HL-60 (cell line): Measurements from ENCODE around the gene HEMK1.

Experiments
- POLR2AphosphoS5 ChIP-seq: IDR thresholded peaks from 2 replicates; pipeline ENCODE4 v1.6.1; 2012; ENCODE audit warnings: low read depth
- TF ChIP-seq, protein P1 (sequence below): IDR thresholded peaks from one replicate; pipeline ENCODE4 v1.5.1; 2011; ENCODE audit warnings: low read length, control low read depth, inconsistent platforms; ENCODE audit not compliant: insufficient read depth

DNA sequence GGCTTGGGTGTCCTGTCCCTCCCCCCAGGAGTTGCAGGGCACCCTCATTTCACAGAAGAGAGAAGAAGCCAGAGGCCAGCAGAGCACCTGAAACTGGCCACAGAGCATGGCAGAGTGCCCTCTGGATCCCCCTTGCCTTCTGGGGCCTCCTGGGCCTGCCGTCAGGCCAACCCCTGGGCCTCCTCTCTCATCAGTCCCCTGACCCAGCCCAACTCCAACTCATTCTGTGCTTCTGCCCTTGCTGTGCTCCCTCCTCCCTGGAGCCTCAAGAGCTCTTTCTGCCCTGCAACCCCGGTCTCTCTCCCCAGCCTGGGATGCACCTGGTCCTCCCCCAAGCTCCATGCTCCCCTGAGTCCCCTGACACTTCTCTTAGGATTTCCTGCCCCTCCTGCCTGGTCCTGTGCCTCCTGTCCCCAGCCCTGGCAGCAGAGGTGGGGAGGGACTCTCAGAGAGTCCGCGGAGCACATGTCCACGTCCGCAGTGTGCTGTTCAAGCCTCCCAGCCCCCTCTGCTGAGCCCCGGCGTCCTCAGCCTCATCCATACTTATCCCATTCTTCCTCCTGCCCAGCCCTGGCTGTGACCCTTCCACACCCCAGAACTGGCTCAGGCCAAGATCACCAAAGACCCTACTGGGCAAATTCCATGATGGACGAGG is 35.4 kb upstream of the HEMK1 start:
- TF ChIP-seq, protein P1, sequence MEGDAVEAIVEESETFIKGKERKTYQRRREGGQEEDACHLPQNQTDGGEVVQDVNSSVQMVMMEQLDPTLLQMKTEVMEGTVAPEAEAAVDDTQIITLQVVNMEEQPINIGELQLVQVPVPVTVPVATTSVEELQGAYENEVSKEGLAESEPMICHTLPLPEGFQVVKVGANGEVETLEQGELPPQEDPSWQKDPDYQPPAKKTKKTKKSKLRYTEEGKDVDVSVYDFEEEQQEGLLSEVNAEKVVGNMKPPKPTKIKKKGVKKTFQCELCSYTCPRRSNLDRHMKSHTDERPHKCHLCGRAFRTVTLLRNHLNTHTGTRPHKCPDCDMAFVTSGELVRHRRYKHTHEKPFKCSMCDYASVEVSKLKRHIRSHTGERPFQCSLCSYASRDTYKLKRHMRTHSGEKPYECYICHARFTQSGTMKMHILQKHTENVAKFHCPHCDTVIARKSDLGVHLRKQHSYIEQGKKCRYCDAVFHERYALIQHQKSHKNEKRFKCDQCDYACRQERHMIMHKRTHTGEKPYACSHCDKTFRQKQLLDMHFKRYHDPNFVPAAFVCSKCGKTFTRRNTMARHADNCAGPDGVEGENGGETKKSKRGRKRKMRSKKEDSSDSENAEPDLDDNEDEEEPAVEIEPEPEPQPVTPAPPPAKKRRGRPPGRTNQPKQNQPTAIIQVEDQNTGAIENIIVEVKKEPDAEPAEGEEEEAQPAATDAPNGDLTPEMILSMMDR, result no peak
- TF ChIP-seq POLR2AphosphoS5, result no peak
